Stomach smooth muscle (tissue), 2 donors: ENCODE results near the gene EXOC6.

Experiments
- H3K27ac ChIP-seq: one replicate; pipeline ENCODE4 v1.7.0; 2013; ENCODE audit warnings: mild to moderate bottlenecking, low read length, inconsistent platforms
- H3K27me3 ChIP-seq, 2 donors: one replicate each; pipeline ENCODE4 v1.7.0; 2013; ENCODE audit warnings: low read length in 2 of 2; ENCODE audit not compliant: insufficient read depth in 2 of 2, control insufficient read depth in 1 of 2
- H3K36me3 ChIP-seq, 2 donors: one replicate each; pipeline ENCODE4 v1.7.0; 2013; ENCODE audit warnings: low read length in 2 of 2; ENCODE audit not compliant: control insufficient read depth in 2 of 2, insufficient read depth in 2 of 2
- H3K4me1 ChIP-seq: one replicate; pipeline ENCODE4 v1.7.0; 2013; ENCODE audit warnings: low read length; ENCODE audit not compliant: control insufficient read depth, insufficient read depth
- H3K4me3 ChIP-seq, 2 donors: one replicate each; pipeline ENCODE4 v1.7.0; 2013; ENCODE audit warnings: low read length in 2 of 2
- H3K9ac ChIP-seq, 2 donors: one replicate each; pipeline ENCODE4 v1.7.0; 2013; ENCODE audit warnings: low read length in 2 of 2, mild to moderate bottlenecking in 1 of 2
- H3K9me3 ChIP-seq, 2 donors: one replicate each; pipeline ENCODE4 v1.7.0; 2013; ENCODE audit warnings: low read length in 2 of 2; ENCODE audit not compliant: control insufficient read depth in 2 of 2
- donor health status: healthy.
- donor health status: Pancreatic carcinoma.

The EXOC6 gene

GRCh38 chr10:92850185-92850584 is 1.9 kb downstream of the EXOC6 start:
- H3K9ac ChIP-seq, result no peak overlapping the region
- no peaks in the 10 kb centered on the region for H3K9me3 ChIP-seq
- H3K27ac ChIP-seq, result no peak overlapping the region
- H3K4me1 ChIP-seq, result no peaks in the 10 kb centered on the region
- H3K36me3 ChIP-seq, result no peaks in the 10 kb centered on the region
- H3K27me3 ChIP-seq, result no peaks in the 10 kb centered on the region
- no peak overlapping the region for H3K4me3 ChIP-seq

- H3K4me3 ChIP-seq, result no peak overlapping the region
- H3K9ac ChIP-seq, result no peak overlapping the region
- no peaks in the 10 kb centered on the region for H3K4me1 ChIP-seq
- H3K9me3 ChIP-seq, result no peaks in the 10 kb centered on the region
- no peak overlapping the region for H3K27ac ChIP-seq
- H3K27me3 ChIP-seq, result no peaks in the 10 kb centered on the region
- no peaks in the 10 kb centered on the region for H3K36me3 ChIP-seq
Measured at GRCh38 chr10:92851003-92851402, 2.7 kb downstream of the EXOC6 start.

- no peaks in the 10 kb centered on the region for H3K36me3 ChIP-seq
- no peaks in the 10 kb centered on the region for H3K4me1 ChIP-seq
- H3K27ac ChIP-seq, result no peak overlapping the region
- H3K9ac ChIP-seq, result no peak overlapping the region
- H3K4me3 ChIP-seq, result no peak overlapping the region
- H3K9me3 ChIP-seq, result peaks cover 2 to 12% of the 10 kb centered on the region in 2 donors
- no peaks in the 10 kb centered on the region for H3K27me3 ChIP-seq
Measured at GRCh38 chr10:92855560-92855959, 7.2 kb downstream of the EXOC6 start.

GRCh38 chr10:92857904-92858514 is 9.7 kb downstream of the EXOC6 start:
- Histone ChIP-seq H3K9ac (no peak overlapping the region), H3K4me3 (no peak overlapping the region), H3K36me3 (no peaks in the 10 kb centered on the region), H3K27ac (no peak overlapping the region), H3K9me3 (peaks cover 2 to 12% of the 10 kb centered on the region in 2 donors), H3K4me1 (no peaks in the 10 kb centered on the region), H3K27me3 (no peaks in the 10 kb centered on the region)

GRCh38 chr10:92867235-92867634 is 18.9 kb downstream of the EXOC6 start:
- H3K9ac ChIP-seq, result no peak overlapping the region
- H3K4me3 ChIP-seq, result no peak overlapping the region
- no peaks in the 10 kb centered on the region for H3K36me3 ChIP-seq
- H3K9me3 ChIP-seq, result no peaks in the 10 kb centered on the region
- H3K27ac ChIP-seq, result no peak overlapping the region
- H3K4me1 ChIP-seq, result no peaks in the 10 kb centered on the region
- H3K27me3 ChIP-seq, result no peaks in the 10 kb centered on the region

GRCh38 chr10:92868036-92868435 is 19.7 kb downstream of the EXOC6 start:
- H3K4me1 ChIP-seq, result no peaks in the 10 kb centered on the region
- no peaks in the 10 kb centered on the region for H3K9me3 ChIP-seq
- H3K36me3 ChIP-seq, result no peaks in the 10 kb centered on the region
- no peak overlapping the region for H3K4me3 ChIP-seq
- H3K9ac ChIP-seq, result no peak overlapping the region
- H3K27ac ChIP-seq, result no peak overlapping the region
- no peaks in the 10 kb centered on the region for H3K27me3 ChIP-seq

- Histone ChIP-seq H3K27me3 (no peaks in the 10 kb centered on the region), H3K9ac (no peak overlapping the region), H3K27ac (no peak overlapping the region)
Measured at GRCh38 chr10:92868557-92868956, 20.2 kb downstream of the EXOC6 start.

GRCh38 chr10:92873029-92873428 is 24.7 kb downstream of the EXOC6 start:
- Histone ChIP-seq H3K36me3 (no peaks in the 10 kb centered on the region), H3K27ac (no peak overlapping the region), H3K9ac (no peak overlapping the region), H3K4me3 (no peak overlapping the region), H3K9me3 (no peaks in the 10 kb centered on the region), H3K4me1 (no peaks in the 10 kb centered on the region), H3K27me3 (no peaks in the 10 kb centered on the region)

More at GRCh38 chr10:92868557-92868956, 20.2 kb downstream of the EXOC6 start:
- H3K4me1 ChIP-seq, result no peaks in the 10 kb centered on the region
- no peaks in the 10 kb centered on the region for H3K36me3 ChIP-seq
- H3K4me3 ChIP-seq, result no peak overlapping the region
- H3K9me3 ChIP-seq, result no peaks in the 10 kb centered on the region

GRCh38 chr10:92876509-92877036 is 28.3 kb downstream of the EXOC6 start:
- H3K36me3 ChIP-seq, result no peaks in the 10 kb centered on the region
- no peaks in the 10 kb centered on the region for H3K27me3 ChIP-seq
- no peaks in the 10 kb centered on the region for H3K9me3 ChIP-seq
- no peak overlapping the region for H3K9ac ChIP-seq
- H3K27ac ChIP-seq, result no peak overlapping the region
- no peak overlapping the region for H3K4me3 ChIP-seq
- H3K4me1 ChIP-seq, result no peaks in the 10 kb centered on the region

GRCh38 chr10:92880233-92880861 is 32.0 kb downstream of the EXOC6 start:
- H3K9me3 ChIP-seq, result no peaks in the 10 kb centered on the region
- H3K36me3 ChIP-seq, result no peaks in the 10 kb centered on the region
- no peaks in the 10 kb centered on the region for H3K27me3 ChIP-seq
- H3K4me1 ChIP-seq, result no peaks in the 10 kb centered on the region
- no peak overlapping the region for H3K9ac ChIP-seq
- no peak overlapping the region for H3K4me3 ChIP-seq
- no peak overlapping the region for H3K27ac ChIP-seq

GRCh38 chr10:92880917-92881316 is 32.6 kb downstream of the EXOC6 start:
- no peaks in the 10 kb centered on the region for H3K27me3 ChIP-seq
- no peaks in the 10 kb centered on the region for H3K9me3 ChIP-seq
- H3K4me1 ChIP-seq, result no peaks in the 10 kb centered on the region
- H3K4me3 ChIP-seq, result no peak overlapping the region
- no peak overlapping the region for H3K27ac ChIP-seq
- no peak overlapping the region for H3K9ac ChIP-seq
- H3K36me3 ChIP-seq, result no peaks in the 10 kb centered on the region
